Astrocyte of the spinal cord (primary cell): Measurements from ENCODE around the gene TMEM40.

Experiments used
- DNase-seq: peaks from one replicate; pipeline ENCODE4 v3.0.0; 2011; ENCODE audit warnings: low read depth, low spot score
- H3K4me3 ChIP-seq: 2 replicates; pipeline ENCODE4 v1.5.1; 2011; ENCODE audit warnings: low read depth, mild to moderate bottlenecking, low read length, moderate library complexity
- CTCF ChIP-seq: IDR thresholded peaks from 2 replicates; pipeline ENCODE4 v1.5.1; 2012; ENCODE audit warnings: low read depth, mild to moderate bottlenecking, low read length, inconsistent platforms
- in situ Hi-C: cut with HindIII; loops from 2 replicates; pipeline ENCODE4 v1.10.0; 2017; ENCODE audit warnings: low sequenced_read_pairs

TMEM40 gene

GRCh38 chr3:12752102-12752501 is 7.0 kb downstream of the TMEM40 start:
- TF ChIP-seq CTCF: no peak
- in situ Hi-C loops: no loop called here

GRCh38 chr3:12751571-12751970 is 7.5 kb downstream of the TMEM40 start:
- no peak overlapping the region for H3K4me3 ChIP-seq
- DNase-seq: no peak
- in situ Hi-C loops: no loop called here
- no peak for TF ChIP-seq CTCF

More at GRCh38 chr3:12752102-12752501, 7.0 kb downstream of the TMEM40 start:
- no peak overlapping the region for H3K4me3 ChIP-seq
- no peak for DNase-seq

GRCh38 chr3:12750658-12751071 is 8.4 kb downstream of the TMEM40 start:
- peak; percentile 84 for DNase-seq
- no peak for TF ChIP-seq CTCF
- H3K4me3 ChIP-seq: no peak overlapping the region
- in situ Hi-C loops: no loop called here

GRCh38 chr3:12750223-12750622 is 8.8 kb downstream of the TMEM40 start:
- peak; percentile 86 for DNase-seq
- no peak overlapping the region for H3K4me3 ChIP-seq
- in situ Hi-C loops: no loop called here
- no peak for TF ChIP-seq CTCF

GRCh38 chr3:12748477-12748876 is 10.6 kb downstream of the TMEM40 start:
- TF ChIP-seq CTCF: no peak
- no peak overlapping the region for H3K4me3 ChIP-seq
- no peak for DNase-seq
- in situ Hi-C loops: no loop called here

- DNase-seq: no peak
- H3K4me3 ChIP-seq: no peak overlapping the region
- in situ Hi-C loops: no loop called here
- no peak for TF ChIP-seq CTCF
These were observed 12.6 kb downstream of the TMEM40 start for GRCh38 chr3:12746419-12746818.

GRCh38 chr3:12744326-12744725 is 14.7 kb downstream of the TMEM40 start:
- in situ Hi-C loops: no loop called here
- TF ChIP-seq CTCF: no peak
- DNase-seq: no peak
- H3K4me3 ChIP-seq: no peak overlapping the region
